Measurements from ENCODE around the gene C2orf49. TPM values are rescaled to one million over a fixed set of nuclear protein-coding genes. Genes with fewer than 3 reads are reported as not detected.

The C2orf49 gene
- total RNA-seq, 1 experiment from 2014 or later, result 20.0 TPM

DNA sequence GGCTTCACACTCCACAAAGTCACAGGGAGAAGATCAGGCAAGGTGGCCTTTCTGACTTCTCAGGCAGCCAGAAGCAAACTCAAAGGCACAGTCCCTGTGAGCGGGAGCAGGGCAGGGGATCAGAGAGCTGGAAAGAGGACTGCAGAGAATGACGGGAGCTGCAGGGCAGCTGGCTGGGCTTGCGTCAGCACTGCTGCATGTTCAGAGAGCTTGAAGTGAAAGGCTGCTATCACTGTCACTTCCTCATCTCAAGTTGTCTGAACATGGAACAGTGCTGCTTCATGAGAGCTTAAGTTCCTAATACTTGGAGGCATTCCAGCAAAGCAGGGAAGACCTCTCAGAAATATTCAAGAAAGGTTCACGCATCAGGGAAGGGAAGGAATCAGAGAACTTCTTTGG is 28.2 kb upstream of the C2orf49 start:
- Histone ChIP-seq H3K27ac (ENCODE audit: low read length) (no peak overlapping the region), H3K36me3 (ENCODE audit: control insufficient read depth, insufficient read depth, low read length) (no peaks in the 10 kb centered on the region), H3K9me3 (ENCODE audit: control insufficient read depth, insufficient read depth, low read depth, low read length) (no peaks in the 10 kb centered on the region), H3K4me1 (ENCODE audit: control insufficient read depth, insufficient read depth, low read length) (no peaks in the 10 kb centered on the region), H3K27me3 (ENCODE audit: control insufficient read depth, insufficient read depth, low read length) (no peaks in the 10 kb centered on the region), H3K4me3 (ENCODE audit: low read depth in 2 of 2, low read length in 2 of 2) (no peak overlapping the region)
- ChIA-PET CTCF (no interaction called here), POLR2A (interaction anchor here (0.6 kb wide), 1 partner anchor 153 kb away, joined by 7 read pairs; no protein-coding TSS in a partner anchor)
- intact Hi-C loops (cut with micrococcal nuclease; ENCODE audit: unreplicated experiment), result no loop called here
- BruUV-seq (replicated peaks), result no TSS peak
- ATAC-seq, result no peak
- in situ Hi-C loops (cut with HindIII; ENCODE audit: low pct_unique_long_range_greater_than_20kb, low sequenced_read_pairs), result no loop called here
- TF ChIP-seq TCF7L2 (IDR thresholded peaks at IDR 0.05; ENCODE audit: low read depth, low read length), result no peak
- TF ChIP-seq POLR2AphosphoS5 (IDR thresholded peaks at IDR 0.05; ENCODE audit: low read depth, low read length), result no peak
- TF ChIP-seq, protein P1, sequence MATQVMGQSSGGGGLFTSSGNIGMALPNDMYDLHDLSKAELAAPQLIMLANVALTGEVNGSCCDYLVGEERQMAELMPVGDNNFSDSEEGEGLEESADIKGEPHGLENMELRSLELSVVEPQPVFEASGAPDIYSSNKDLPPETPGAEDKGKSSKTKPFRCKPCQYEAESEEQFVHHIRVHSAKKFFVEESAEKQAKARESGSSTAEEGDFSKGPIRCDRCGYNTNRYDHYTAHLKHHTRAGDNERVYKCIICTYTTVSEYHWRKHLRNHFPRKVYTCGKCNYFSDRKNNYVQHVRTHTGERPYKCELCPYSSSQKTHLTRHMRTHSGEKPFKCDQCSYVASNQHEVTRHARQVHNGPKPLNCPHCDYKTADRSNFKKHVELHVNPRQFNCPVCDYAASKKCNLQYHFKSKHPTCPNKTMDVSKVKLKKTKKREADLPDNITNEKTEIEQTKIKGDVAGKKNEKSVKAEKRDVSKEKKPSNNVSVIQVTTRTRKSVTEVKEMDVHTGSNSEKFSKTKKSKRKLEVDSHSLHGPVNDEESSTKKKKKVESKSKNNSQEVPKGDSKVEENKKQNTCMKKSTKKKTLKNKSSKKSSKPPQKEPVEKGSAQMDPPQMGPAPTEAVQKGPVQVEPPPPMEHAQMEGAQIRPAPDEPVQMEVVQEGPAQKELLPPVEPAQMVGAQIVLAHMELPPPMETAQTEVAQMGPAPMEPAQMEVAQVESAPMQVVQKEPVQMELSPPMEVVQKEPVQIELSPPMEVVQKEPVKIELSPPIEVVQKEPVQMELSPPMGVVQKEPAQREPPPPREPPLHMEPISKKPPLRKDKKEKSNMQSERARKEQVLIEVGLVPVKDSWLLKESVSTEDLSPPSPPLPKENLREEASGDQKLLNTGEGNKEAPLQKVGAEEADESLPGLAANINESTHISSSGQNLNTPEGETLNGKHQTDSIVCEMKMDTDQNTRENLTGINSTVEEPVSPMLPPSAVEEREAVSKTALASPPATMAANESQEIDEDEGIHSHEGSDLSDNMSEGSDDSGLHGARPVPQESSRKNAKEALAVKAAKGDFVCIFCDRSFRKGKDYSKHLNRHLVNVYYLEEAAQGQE (IDR thresholded peaks at IDR 0.05; ENCODE audit: insufficient read depth in 1 of 2, low read depth in 2 of 2, low read length in 1 of 2), result no peak
- no peak for TF ChIP-seq SIN3A (IDR thresholded peaks at IDR 0.05; ENCODE audit: borderline replicate concordance, insufficient read depth, low read depth, low read length)
- TF ChIP-seq, protein P2, sequence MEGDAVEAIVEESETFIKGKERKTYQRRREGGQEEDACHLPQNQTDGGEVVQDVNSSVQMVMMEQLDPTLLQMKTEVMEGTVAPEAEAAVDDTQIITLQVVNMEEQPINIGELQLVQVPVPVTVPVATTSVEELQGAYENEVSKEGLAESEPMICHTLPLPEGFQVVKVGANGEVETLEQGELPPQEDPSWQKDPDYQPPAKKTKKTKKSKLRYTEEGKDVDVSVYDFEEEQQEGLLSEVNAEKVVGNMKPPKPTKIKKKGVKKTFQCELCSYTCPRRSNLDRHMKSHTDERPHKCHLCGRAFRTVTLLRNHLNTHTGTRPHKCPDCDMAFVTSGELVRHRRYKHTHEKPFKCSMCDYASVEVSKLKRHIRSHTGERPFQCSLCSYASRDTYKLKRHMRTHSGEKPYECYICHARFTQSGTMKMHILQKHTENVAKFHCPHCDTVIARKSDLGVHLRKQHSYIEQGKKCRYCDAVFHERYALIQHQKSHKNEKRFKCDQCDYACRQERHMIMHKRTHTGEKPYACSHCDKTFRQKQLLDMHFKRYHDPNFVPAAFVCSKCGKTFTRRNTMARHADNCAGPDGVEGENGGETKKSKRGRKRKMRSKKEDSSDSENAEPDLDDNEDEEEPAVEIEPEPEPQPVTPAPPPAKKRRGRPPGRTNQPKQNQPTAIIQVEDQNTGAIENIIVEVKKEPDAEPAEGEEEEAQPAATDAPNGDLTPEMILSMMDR (IDR thresholded peaks at IDR 0.05), result no peak
- no peak for DNase-seq (ENCODE audit: low read depth, low spot score)

DNA sequence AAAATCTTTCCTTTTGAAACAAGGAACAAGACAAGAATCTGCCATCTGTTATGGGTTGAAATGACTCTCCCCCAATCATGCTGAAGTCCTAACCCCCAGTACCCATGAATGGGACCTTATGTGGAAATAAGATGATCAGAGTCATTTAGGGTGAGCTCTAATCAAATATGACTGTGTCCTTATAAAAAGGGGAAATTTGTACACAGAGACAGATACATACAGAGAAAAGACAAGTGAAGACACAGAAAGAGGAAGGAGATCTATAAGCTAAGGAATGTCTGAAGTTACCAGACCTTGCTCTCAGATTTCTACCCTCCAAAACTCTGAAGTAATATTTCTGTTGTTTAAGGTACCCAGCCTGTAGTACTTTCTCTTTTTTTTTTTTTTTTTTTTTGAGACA is 23.5 kb upstream of the C2orf49 start:
- Histone ChIP-seq H3K4me1 (ENCODE audit: control insufficient read depth, insufficient read depth, low read length) (no peaks in the 10 kb centered on the region), H3K9me3 (ENCODE audit: control insufficient read depth, insufficient read depth, low read depth, low read length) (no peaks in the 10 kb centered on the region), H3K36me3 (ENCODE audit: control insufficient read depth, insufficient read depth, low read length) (no peaks in the 10 kb centered on the region), H3K27ac (ENCODE audit: low read length) (no peak overlapping the region), H3K4me3 (ENCODE audit: low read depth in 2 of 2, low read length in 2 of 2) (no peak overlapping the region), H3K27me3 (ENCODE audit: control insufficient read depth, insufficient read depth, low read length) (no peaks in the 10 kb centered on the region)
- ATAC-seq, result no peak
- ChIA-PET CTCF (interaction anchor here (0.7 kb wide), 1 partner anchor 97 kb away, joined by 9 read pairs; no protein-coding TSS in a partner anchor), POLR2A (no interaction called here)
- no TSS peak for BruUV-seq (replicated peaks)
- no peak for DNase-seq (ENCODE audit: low read depth, low spot score)
- in situ Hi-C loops (cut with HindIII; ENCODE audit: low pct_unique_long_range_greater_than_20kb, low sequenced_read_pairs), result no loop called here
- intact Hi-C loops (cut with micrococcal nuclease; ENCODE audit: unreplicated experiment), result no loop called here
- TF ChIP-seq TCF7L2 (IDR thresholded peaks at IDR 0.05; ENCODE audit: low read depth, low read length) (no peak), POLR2AphosphoS5 (IDR thresholded peaks at IDR 0.05; ENCODE audit: low read depth, low read length) (no peak), SIN3A (IDR thresholded peaks at IDR 0.05; ENCODE audit: borderline replicate concordance, insufficient read depth, low read depth, low read length) (no peak)
- TF ChIP-seq, protein P1 (IDR thresholded peaks at IDR 0.05; ENCODE audit: insufficient read depth in 1 of 2, low read depth in 2 of 2, low read length in 1 of 2), result no peak
- TF ChIP-seq, protein P2 (IDR thresholded peaks at IDR 0.05), result no peak

Measured in Panc1 (cell line).